SW480 (cell line): ENCODE results near the gene EWSR1.

Source experiments
- DNase-seq: peaks from one replicate; pipeline ENCODE4 v3.0.0-alpha.2; 2016; ENCODE audit warnings: low spot score

Gene EWSR1

GRCh38 chr22:29317827-29318454, 49.9 kb downstream of the EWSR1 start:
- DNase-seq, result no peak

- DNase-seq, result no peak
Observed at GRCh38 chr22:29319072-29319471, 51.0 kb downstream of the EWSR1 start.

GRCh38 chr22:29320546-29320945, 52.5 kb downstream of the EWSR1 start:
- DNase-seq, result peak; percentile 62

GRCh38 chr22:29323641-29324040, 55.6 kb downstream of the EWSR1 start:
- DNase-seq, result no peak

GRCh38 chr22:29325356-29325755, 57.3 kb downstream of the EWSR1 start:
- DNase-seq, result no peak

GRCh38 chr22:29325785-29326315, 57.8 kb downstream of the EWSR1 start:
- no peak for DNase-seq

- DNase-seq, result no peak
Observed at GRCh38 chr22:29326481-29326880, 58.4 kb downstream of the EWSR1 start.

- DNase-seq, result no peak
Observed at GRCh38 chr22:29327089-29327764, 59.2 kb downstream of the EWSR1 start.

- DNase-seq, result no peak
Observed at GRCh38 chr22:29328055-29328454, 60.0 kb downstream of the EWSR1 start.

GRCh38 chr22:29328566-29329500, 60.8 kb downstream of the EWSR1 start:
- DNase-seq, result no peak

- DNase-seq, result no peak
Observed at GRCh38 chr22:29329581-29329980, 61.5 kb downstream of the EWSR1 start.

GRCh38 chr22:29330291-29330690, 62.2 kb downstream of the EWSR1 start:
- DNase-seq, result no peak

GRCh38 chr22:29330753-29331152, 62.7 kb downstream of the EWSR1 start:
- DNase-seq, result no peak

GRCh38 chr22:29331213-29331612, 63.1 kb downstream of the EWSR1 start:
- DNase-seq, result no peak

- DNase-seq, result no peak
Observed at GRCh38 chr22:29331658-29332300, 63.7 kb downstream of the EWSR1 start.

- no peak for DNase-seq
Observed at GRCh38 chr22:29332886-29333496, 64.9 kb downstream of the EWSR1 start.

- no peak for DNase-seq
Observed at GRCh38 chr22:29334148-29334547, 66.1 kb downstream of the EWSR1 start.

- DNase-seq, result no peak
Observed at GRCh38 chr22:29334696-29335344, 66.8 kb downstream of the EWSR1 start.

GRCh38 chr22:29335656-29336055, 67.6 kb downstream of the EWSR1 start:
- DNase-seq, result no peak

- no peak for DNase-seq
Observed at GRCh38 chr22:29336751-29337490, 68.9 kb downstream of the EWSR1 start.
